Sigmoid colon (tissue), 4 donors: Measurements from ENCODE around the gene NEU3.
"Not testable (repeated sequence)": the region's sequence is repeated elsewhere in the genome, so short reads cannot be mapped to it uniquely, and the experiment has no call there.

Source experiments
- CTCF ChIP-seq, 4 experiments: fragments of 450-650 bp in 3 of 4; fragments of 200-600 bp in 1 of 4; IDR thresholded peaks; one replicate each; pipeline ENCODE4 v1.5.1; 2016 to 2019; ENCODE audit warnings: antibody characterized with exemption in 4 of 4, mild to moderate bottlenecking in 3 of 4, moderate library complexity in 2 of 4
- POLR2A ChIP-seq, 2 donors: fragments of 450-650 bp; IDR thresholded peaks; one replicate each; pipeline ENCODE4 v1.6.1; 2016; ENCODE audit warnings: antibody characterized with exemption in 2 of 2, mild to moderate bottlenecking in 2 of 2, moderate library complexity in 2 of 2
- POLR2AphosphoS5 ChIP-seq, 4 donors: sonication (generic); formaldehyde crosslinking; IDR thresholded peaks; one replicate each; pipeline ENCODE4 v1.6.1; 2017; ENCODE audit warnings: antibody characterized with exemption in 4 of 4

GRCh38 chr11:75041821-75042220 lies 53.1 kb downstream of the NEU3 start:
- not testable (repeated sequence) for TF ChIP-seq CTCF, POLR2A, POLR2AphosphoS5 (IDR thresholded peaks at IDR 0.05)
